Aorta (tissue), 5 donors: ENCODE results near the gene NPR3. TPM values are rescaled to one million over a fixed set of nuclear protein-coding genes. Genes with fewer than 3 reads are reported as not detected.

Source experiments
- ATAC-seq: fragments of 200-7000 bp; cut with Tn5 transposase; one replicate; pipeline ENCODE4 v1.9.1; 2022; ENCODE audit warnings: moderate library complexity; ENCODE audit not compliant: low FRiP score
- DNase-seq, 2 donors: peaks; one replicate each; pipeline ENCODE4 v3.0.0-alpha.2; 2020
- H3K27ac ChIP-seq, 2 donors: one replicate each; pipeline ENCODE4 v1.5.1; 2013; ENCODE audit warnings: low read length in 2 of 2, mild to moderate bottlenecking in 2 of 2, moderate library complexity in 2 of 2, control low read depth in 1 of 2, inconsistent platforms in 1 of 2, low read depth in 1 of 2
- H3K27me3 ChIP-seq, 2 donors: one replicate each; pipeline ENCODE4 v1.6.1; 2013; ENCODE audit warnings: control low read depth in 1 of 2, low read length in 1 of 2, mild to moderate bottlenecking in 1 of 2, moderate library complexity in 1 of 2; ENCODE audit not compliant: insufficient read depth in 2 of 2, control insufficient read depth in 1 of 2
- H3K36me3 ChIP-seq, 2 donors: one replicate each; pipeline ENCODE4 v1.6.1; 2013; ENCODE audit warnings: control low read depth in 1 of 2, low read length in 1 of 2, mild to moderate bottlenecking in 1 of 2; ENCODE audit not compliant: insufficient read depth in 2 of 2, control insufficient read depth in 1 of 2
- H3K4me1 ChIP-seq, 2 donors: one replicate each; pipeline ENCODE4 v1.6.1; 2013; ENCODE audit warnings: low read length in 2 of 2, control low read depth in 1 of 2, mild to moderate bottlenecking in 1 of 2, moderate library complexity in 1 of 2; ENCODE audit not compliant: insufficient read depth in 2 of 2, control insufficient read depth in 1 of 2
- H3K4me3 ChIP-seq, 2 donors: one replicate each; pipeline ENCODE4 v1.5.1; 2013; ENCODE audit warnings: low read length in 2 of 2, control low read depth in 1 of 2, mild to moderate bottlenecking in 1 of 2
- H3K9me3 ChIP-seq: one replicate; pipeline ENCODE4 v1.6.1; 2013; ENCODE audit warnings: mild to moderate bottlenecking, low read length; ENCODE audit not compliant: control insufficient read depth
- WGBS, 2 donors: extraction: QIAGEN DNeasy Blood & Tissue Kit; methylation state at CpG; one replicate each; pipeline ENCODE4 v1.1.7; 2013; 5-methylcytosine and 5-hydroxymethylcytosine counted together
- intact Hi-C, 2 donors: fragments of 100-400 bp; cut with DNase I; formaldehyde crosslinking; loops; one replicate each; pipeline versions ENCODE4 v1.14.2 to v1.15.0; 2022
- polyA plus RNA-seq, 2 donors: library from polyadenylated mRNA; stranded (reverse); fragments of 200-250 nt; gene quantifications; one replicate each; pipeline ENCODE4 v1.2.3, GENCODE V29; 2013
- total RNA-seq, 2 donors: library from RNA; stranded (reverse); fragmentation: NEBNext Ultra II Directional; extraction: Animal tissue kit (Norgen Biotek cat#: 25700); gene quantifications; one replicate each; pipeline ENCODE4 v1.2.1, GENCODE V29; 2021
- donor health status: healthy with polysubstance abuse.
- donor health status: Bipolar disorder and iron deficiency.
- donor health status: DM: no; HTN: no; CAD: no.
- donor health status: DM: no; HTN: no; CAD: no.
- donor health status: DM: yes; HTN: yes; CAD: no.

The NPR3 gene
- total and polyA plus RNA-seq, 4 donors = 7.9 to 29.7 (median 13.1) TPM

GRCh38 chr5:32735512-32735911 lies 24.4 kb downstream of the NPR3 start:
- no peak for DNase-seq

GRCh38 chr5:32736842-32737241 lies 25.7 kb downstream of the NPR3 start:
- peak overlapping the region in 1 of 2 donors; percentile 41 for H3K27ac ChIP-seq
- H3K27me3 ChIP-seq = no peaks in the 10 kb centered on the region
- DNase-seq (no peak), ATAC-seq (peak; percentile 16)
- H3K4me1 ChIP-seq = peaks cover 3 to 5% of the 10 kb centered on the region in 2 donors
- WGBS, 2 donors = 47 to 48% methylated on average over 3 of the region's 3 CpGs
- H3K36me3 ChIP-seq = peaks cover 0 to 10% of the 10 kb centered on the region in 2 donors
- intact Hi-C loops = no loop called here
- no peaks in the 10 kb centered on the region for H3K9me3 ChIP-seq
- H3K4me3 ChIP-seq = no peak overlapping the region

More at GRCh38 chr5:32735512-32735911, 24.4 kb downstream of the NPR3 start:
- Histone ChIP-seq H3K9me3 (no peaks in the 10 kb centered on the region), H3K36me3 (peaks cover 0 to 10% of the 10 kb centered on the region in 2 donors), H3K4me1 (peaks cover 3 to 5% of the 10 kb centered on the region in 2 donors), H3K27me3 (no peaks in the 10 kb centered on the region), H3K4me3 (no peak overlapping the region), H3K27ac (peak overlapping the region in 1 of 2 donors; percentile 28)
- WGBS, 2 donors = 71% methylated on average over 5 of the region's 5 CpGs
- intact Hi-C loops = no loop called here
- ATAC-seq = no peak

- H3K36me3 ChIP-seq = peaks cover 0 to 7% of the 10 kb centered on the region in 2 donors
- no peak overlapping the region for H3K4me3 ChIP-seq
- ATAC-seq (no peak), DNase-seq (no peak)
- H3K27me3 ChIP-seq = no peaks in the 10 kb centered on the region
- no peaks in the 10 kb centered on the region for H3K9me3 ChIP-seq
- intact Hi-C loops = no loop called here
- no peak overlapping the region for H3K27ac ChIP-seq
- 76 to 82% methylated on average over 4 of the region's 4 CpGs for WGBS, 2 donors
- H3K4me1 ChIP-seq = peaks cover 3 to 7% of the 10 kb centered on the region in 2 donors
Measured at GRCh38 chr5:32740651-32741050, 29.5 kb downstream of the NPR3 start.

GRCh38 chr5:32745317-32745716 lies 34.2 kb downstream of the NPR3 start:
- no peaks in the 10 kb centered on the region for H3K36me3 ChIP-seq
- DNase-seq = no peak
- no peaks in the 10 kb centered on the region for H3K9me3 ChIP-seq
- H3K27ac ChIP-seq = no peak overlapping the region
- no peak overlapping the region for H3K4me3 ChIP-seq
- H3K4me1 ChIP-seq = peaks cover 0 to 2% of the 10 kb centered on the region in 2 donors
- H3K27me3 ChIP-seq = no peaks in the 10 kb centered on the region
- WGBS, 2 donors = 51 to 53% methylated on average over 2 of the region's 2 CpGs
- intact Hi-C loops = no loop called here
- no peak for ATAC-seq

GRCh38 chr5:32752411-32752810 lies 41.3 kb downstream of the NPR3 start:
- no peak overlapping the region for H3K4me3 ChIP-seq
- DNase-seq (no peak), ATAC-seq (no peak)
- no peak overlapping the region for H3K27ac ChIP-seq
- H3K36me3 ChIP-seq = no peaks in the 10 kb centered on the region
- no peaks in the 10 kb centered on the region for H3K9me3 ChIP-seq
- WGBS, 2 donors = 94 to 96% methylated on average over 4 of the region's 4 CpGs
- H3K4me1 ChIP-seq = peaks cover 0 to 5% of the 10 kb centered on the region in 2 donors
- intact Hi-C loops = no loop called here
- no peaks in the 10 kb centered on the region for H3K27me3 ChIP-seq

GRCh38 chr5:32753051-32753450 lies 41.9 kb downstream of the NPR3 start:
- ATAC-seq (no peak), DNase-seq (no peak)
- H3K27ac ChIP-seq = no peak overlapping the region
- H3K9me3 ChIP-seq = no peaks in the 10 kb centered on the region
- intact Hi-C loops = no loop called here
- H3K27me3 ChIP-seq = no peaks in the 10 kb centered on the region
- no peaks in the 10 kb centered on the region for H3K36me3 ChIP-seq
- peaks cover 0 to 5% of the 10 kb centered on the region in 2 donors for H3K4me1 ChIP-seq
- 33 to 46% methylated on average over 2 of the region's 2 CpGs for WGBS, 2 donors
- H3K4me3 ChIP-seq = no peak overlapping the region

- intact Hi-C loops = no loop called here
- Histone ChIP-seq H3K9me3 (no peaks in the 10 kb centered on the region), H3K36me3 (no peaks in the 10 kb centered on the region), H3K27me3 (no peaks in the 10 kb centered on the region), H3K4me1 (peaks cover 0 to 5% of the 10 kb centered on the region in 2 donors), H3K4me3 (no peak overlapping the region), H3K27ac (peak overlapping the region in 1 of 2 donors; percentile 52)
- DNase-seq (no peak), ATAC-seq (peak; percentile 54)
Measured at GRCh38 chr5:32753765-32754164, 42.6 kb downstream of the NPR3 start.

GRCh38 chr5:32754284-32754683 lies 43.2 kb downstream of the NPR3 start:
- intact Hi-C loops = no loop called here
- H3K27me3 ChIP-seq = no peaks in the 10 kb centered on the region
- ATAC-seq (no peak), DNase-seq (no peak)
- no peak overlapping the region for H3K27ac ChIP-seq
- H3K4me1 ChIP-seq = peaks cover 0 to 5% of the 10 kb centered on the region in 2 donors
- H3K4me3 ChIP-seq = no peak overlapping the region
- H3K36me3 ChIP-seq = no peaks in the 10 kb centered on the region
- no peaks in the 10 kb centered on the region for H3K9me3 ChIP-seq
- WGBS, 2 donors = 0 to 1% methylated on average over 1 of the region's 1 CpG

GRCh38 chr5:32760091-32760509 lies 49.0 kb downstream of the NPR3 start:
- WGBS, 2 donors = 2 to 4% methylated on average over 4 of the region's 4 CpGs
- no peak for ATAC-seq
- intact Hi-C loops = no loop called here

More at GRCh38 chr5:32760091-32760509, 49.0 kb downstream of the NPR3 start:
- H3K27ac ChIP-seq = no peak overlapping the region
- no peak for DNase-seq
- no peaks in the 10 kb centered on the region for H3K27me3 ChIP-seq
- H3K4me3 ChIP-seq = peak overlapping the region in 1 of 2 donors; percentile 28
- no peaks in the 10 kb centered on the region for H3K36me3 ChIP-seq
- H3K4me1 ChIP-seq = no peaks in the 10 kb centered on the region
- no peaks in the 10 kb centered on the region for H3K9me3 ChIP-seq
